Body of pancreas (tissue), 4 donors: ENCODE results near the gene SLC11A1. TPM values are rescaled to one million over a fixed set of nuclear protein-coding genes. Genes with fewer than 3 reads are reported as not detected.
A peak's percentile ranks its signal among the peaks of the same experiment; 100 is the strongest.

Experiments used
- ATAC-seq: fragments of 150-250 bp; one replicate; pipeline ENCODE4 v1.9.1; 2016
- DNase-seq, 4 donors: peaks; one replicate each; pipeline ENCODE4 v3.0.0-alpha.2; 2019
- H3K27ac ChIP-seq, 4 donors: fragments of 200-600 bp; sonication (generic); 1 replicate in 3 of 4; 2 replicates in 1 of 4; pipeline versions ENCODE4 v1.5.1 to v1.6.1; 2016 to 2019; ENCODE audit warnings: mild to moderate bottlenecking in 1 of 4, mixed read lengths in 1 of 4, moderate library complexity in 1 of 4
- H3K27me3 ChIP-seq, 2 donors: fragments of 200-600 bp; sonication (generic); one replicate each; pipeline ENCODE4 v1.6.0; 2016; ENCODE audit warnings: mild to moderate bottlenecking in 1 of 2
- H3K36me3 ChIP-seq, 2 donors: fragments of 200-600 bp; sonication (generic); replicated peaks in 1 of 2; 2 replicates each; pipeline ENCODE4 v1.5.1; 2016; ENCODE audit warnings: low read depth in 2 of 2; ENCODE audit not compliant: insufficient read depth in 1 of 2
- H3K4me1 ChIP-seq: fragments of 200-600 bp; sonication (generic); one replicate; pipeline ENCODE4 v1.6.0; 2016
- H3K4me3 ChIP-seq, 2 donors: fragments of 200-600 bp; sonication (generic); 1 replicate in 1 of 2; 2 replicates in 1 of 2; pipeline ENCODE4 v1.5.1; 2016 to 2019
- H3K9me3 ChIP-seq, 3 donors: fragments of 200-600 bp; sonication (generic); 1 replicate in 2 of 3; 2 replicates in 1 of 3; pipeline ENCODE4 v1.5.1; 2016
- CTCF ChIP-seq, 7 experiments: fragments of 450-650 bp in 4 of 7; fragments of 200-600 bp in 3 of 7; sonication (generic) in 3 of 7; IDR thresholded peaks; one replicate each; pipeline ENCODE4 v1.5.1; 2016 to 2019; ENCODE audit warnings: antibody characterized with exemption in 7 of 7
- POLR2A ChIP-seq, 3 donors: fragments of 450-650 bp; IDR thresholded peaks; one replicate each; pipeline ENCODE4 v1.6.1; 2016; ENCODE audit warnings: antibody characterized with exemption in 3 of 3, mild to moderate bottlenecking in 2 of 3
- WGBS, 2 donors: methylation state at CpG; one replicate each; pipeline ENCODE4 v1.1.5; 2017; 5-methylcytosine and 5-hydroxymethylcytosine counted together
- intact Hi-C: fragments of 100-400 bp; cut with DNase I; formaldehyde crosslinking; loops from one replicate; pipeline ENCODE4 v1.15.1; 2023
- total RNA-seq, 2 donors: library from RNA; depleted of rRNA; stranded (reverse); fragments of >200 nt; gene quantifications; one replicate each; pipeline ENCODE4 v1.1.0, GENCODE V29; 2016

SLC11A1 gene
- total RNA-seq, 2 donors from 2014 or later = 3.0 to 7.3 TPM

- Histone ChIP-seq H3K27ac (peak overlapping the region in 1 of 4 donors; percentile 100), H3K4me3 (no peak overlapping the region), H3K4me1 (peaks cover 36% of the 10 kb centered on the region), H3K36me3 (no peaks in the 10 kb centered on the region), H3K27me3 (no peaks in the 10 kb centered on the region), H3K9me3 (no peaks in the 10 kb centered on the region)
- WGBS, 2 donors = 80 to 94% methylated on average over 2 to 13 of the region's 13 CpGs
- DNase-seq = peak in 1 of 4 donors; percentile 26
- intact Hi-C loops = loop anchor here (5.0 kb wide), 1 partner anchor 92 kb away; no protein-coding TSS in a partner anchor
- TF ChIP-seq CTCF (IDR thresholded peaks at IDR 0.05) (no peak), POLR2A (IDR thresholded peaks at IDR 0.05) (no peak)
- no peak for ATAC-seq
These were observed 12.4 kb downstream of the SLC11A1 start for GRCh38 chr2:218394298-218395089.

- intact Hi-C loops = no loop called here
These were observed 13.0 kb downstream of the SLC11A1 start for GRCh38 chr2:218395090-218395444.

GRCh38 chr2:218395456-218395825 is 13.4 kb downstream of the SLC11A1 start:
- WGBS, 2 donors = 28% methylated on average over 16 of the region's 16 CpGs
- no peak overlapping the region for H3K4me3 ChIP-seq
- no peaks in the 10 kb centered on the region for H3K27me3 ChIP-seq
- H3K36me3 ChIP-seq = no peaks in the 10 kb centered on the region
- peaks cover 36% of the 10 kb centered on the region for H3K4me1 ChIP-seq
- intact Hi-C loops = no loop called here
- no peaks in the 10 kb centered on the region for H3K9me3 ChIP-seq
- ATAC-seq (no peak), DNase-seq (no peak)
- peak overlapping the region; percentile 95 to 100 (median 98) for H3K27ac ChIP-seq
- no peak for TF ChIP-seq CTCF (IDR thresholded peaks at IDR 0.05)

More at GRCh38 chr2:218395090-218395444, 13.0 kb downstream of the SLC11A1 start:
- no peak for DNase-seq
- peaks cover 36% of the 10 kb centered on the region for H3K4me1 ChIP-seq
- H3K9me3 ChIP-seq = no peaks in the 10 kb centered on the region
- WGBS, 2 donors = 80 to 84% methylated on average over 6 of the region's 6 CpGs
- no peak for ATAC-seq
- no peaks in the 10 kb centered on the region for H3K27me3 ChIP-seq
- H3K36me3 ChIP-seq = no peaks in the 10 kb centered on the region
- H3K4me3 ChIP-seq = no peak overlapping the region
- TF ChIP-seq CTCF (IDR thresholded peaks at IDR 0.05) (no peak), POLR2A (IDR thresholded peaks at IDR 0.05) (no peak)
- H3K27ac ChIP-seq = peak overlapping the region in 1 of 4 donors; percentile 100

DNA sequence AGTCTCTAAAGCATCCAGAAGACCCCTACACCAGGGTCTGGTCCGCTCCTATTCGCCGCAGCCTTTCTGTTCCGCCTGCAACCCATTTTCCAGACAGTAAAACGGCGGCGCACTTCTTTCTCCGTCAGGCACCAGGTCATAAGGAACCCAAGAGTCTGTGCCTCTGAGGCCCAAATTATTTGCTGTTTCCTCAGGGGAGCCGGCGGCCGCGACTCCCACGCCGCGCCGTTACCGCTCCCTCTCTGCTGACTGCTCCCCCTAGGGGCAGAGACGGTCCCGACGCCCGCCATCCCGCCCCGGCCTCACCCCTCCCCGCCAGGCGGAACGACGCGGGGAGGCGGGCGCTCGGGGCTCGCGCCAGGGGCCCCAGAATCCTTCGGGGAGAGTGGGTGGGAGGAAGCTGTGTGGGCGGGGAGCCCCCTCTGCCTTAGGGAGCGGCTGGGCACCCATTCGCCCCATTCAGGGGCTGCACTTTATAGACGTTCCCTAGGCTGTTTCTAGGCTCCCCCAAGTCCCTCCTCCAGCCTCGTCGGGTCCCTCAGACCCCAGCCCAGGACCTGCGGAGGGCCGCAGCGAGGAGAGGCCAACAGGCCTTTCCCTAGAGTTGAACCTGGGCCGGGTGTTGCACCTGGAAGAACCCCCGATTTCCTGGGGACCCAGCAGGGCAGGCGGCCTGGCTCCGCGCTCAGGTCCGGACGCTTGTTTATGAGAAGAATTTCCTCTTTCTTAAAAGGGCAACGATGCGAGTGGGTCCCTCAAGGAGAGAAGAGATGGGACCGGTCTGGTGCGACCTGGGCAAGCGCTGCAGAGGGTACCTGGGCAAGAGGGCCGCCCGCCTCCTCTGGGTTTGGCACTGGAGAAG is 14.0 kb downstream of the SLC11A1 start:
- Histone ChIP-seq H3K27ac (peak overlapping the region; percentile 95 to 100 (median 98)), H3K9me3 (no peaks in the 10 kb centered on the region), H3K4me1 (peaks cover 38% of the 10 kb centered on the region), H3K27me3 (no peaks in the 10 kb centered on the region), H3K36me3 (no peaks in the 10 kb centered on the region), H3K4me3 (peak overlapping the region in 1 of 2 donors; percentile 19)
- intact Hi-C loops = no loop called here
- peak; percentile 93 to 96 (median 94) for DNase-seq
- peak; percentile 72 for ATAC-seq
- TF ChIP-seq POLR2A (IDR thresholded peaks at IDR 0.05) (peak in 2 of 3 donors; percentile 66 to 72), CTCF (IDR thresholded peaks at IDR 0.05) (peak; percentile 88 to 99 (median 96))
- 1 to 6% methylated on average over 25 to 57 of the region's 57 CpGs for WGBS, 2 donors
